Hepatocyte (in vitro differentiated cells): Measurements from ENCODE around the gene PLSCR4. TPM values are rescaled to one million over a fixed set of nuclear protein-coding genes. Genes with fewer than 3 reads are reported as not detected.
"Not testable (repeated sequence)": the region's sequence is repeated elsewhere in the genome, so short reads cannot be mapped to it uniquely, and the experiment has no call there.

ENCODE experiments used
- DNase-seq: peaks from one replicate; pipeline ENCODE4 v3.0.0-alpha.2; 2016; ENCODE audit warnings: low spot score
- H2AFZ ChIP-seq: fragments of 200-600 bp; sonication (generic); 2 replicates; pipeline ENCODE4 v1.6.0; 2016; ENCODE audit warnings: antibody characterized with exemption, mild to moderate bottlenecking
- H3K27ac ChIP-seq: fragments of 200-600 bp; sonication (generic); 2 replicates; pipeline ENCODE4 v1.5.1; 2016; ENCODE audit warnings: mild to moderate bottlenecking
- H3K27me3 ChIP-seq: fragments of 200-600 bp; sonication (generic); 2 replicates; pipeline ENCODE4 v1.6.1; 2016
- H3K36me3 ChIP-seq: fragments of 200-600 bp; sonication (generic); replicated peaks from 2 replicates; pipeline ENCODE4 v1.5.1; 2016; ENCODE audit warnings: low read depth; ENCODE audit not compliant: insufficient read depth
- H3K4me1 ChIP-seq: fragments of 200-600 bp; sonication (generic); 2 replicates; pipeline ENCODE4 v1.5.1; 2016; ENCODE audit warnings: mild to moderate bottlenecking, moderate library complexity; ENCODE audit not compliant: insufficient read depth
- H3K4me2 ChIP-seq: fragments of 200-600 bp; sonication (generic); 2 replicates; pipeline ENCODE4 v1.6.0; 2016
- H3K4me3 ChIP-seq: fragments of 200-600 bp; sonication (generic); 2 replicates; pipeline ENCODE4 v1.5.1; 2016; ENCODE audit warnings: mild to moderate bottlenecking
- H3K79me2 ChIP-seq: fragments of 200-600 bp; sonication (generic); 2 replicates; pipeline ENCODE4 v1.6.0; 2017; ENCODE audit warnings: mild to moderate bottlenecking
- H3K9me2 ChIP-seq: fragments of 200-600 bp; sonication (generic); replicated peaks from 2 replicates; pipeline ENCODE4 v1.6.0; 2017; ENCODE audit warnings: mild to moderate bottlenecking; ENCODE audit not compliant: insufficient read depth
- H3K9me3 ChIP-seq: fragments of 200-600 bp; sonication (generic); 2 replicates; pipeline ENCODE4 v1.5.1; 2016; ENCODE audit warnings: low read depth, mild to moderate bottlenecking
- H4K20me1 ChIP-seq: fragments of 200-600 bp; sonication (generic); 2 replicates; pipeline ENCODE4 v1.6.0; 2016; ENCODE audit warnings: mild to moderate bottlenecking; ENCODE audit not compliant: insufficient read depth, poor library complexity, severe bottlenecking
- EZH2 ChIP-seq: fragments of 200-600 bp; sonication (generic); IDR thresholded peaks from 2 replicates; pipeline ENCODE4 v1.6.1; 2016; ENCODE audit warnings: antibody characterized with exemption, mild to moderate bottlenecking, borderline replicate concordance
- EZH2phosphoT487 ChIP-seq: fragments of 200-600 bp; sonication (generic); IDR thresholded peaks from one replicate; pipeline ENCODE4 v1.6.1; 2018; ENCODE audit warnings: antibody characterized with exemption, mild to moderate bottlenecking, low read depth, moderate library complexity; ENCODE audit not compliant: unreplicated experiment, severe bottlenecking
- WGBS: methylation state at CpG from one replicate; pipeline ENCODE4 v1.1.6; 2016; ENCODE audit warnings: low lambda C conversion rate; ENCODE audit errors: missing lambda C conversion rate; 5-methylcytosine and 5-hydroxymethylcytosine counted together
- polyA plus RNA-seq: library from polyadenylated mRNA; unstranded; fragments of >200 nt; fragmentation: Nextera tagmentation; extraction: Ambion mirVana; gene quantifications from 2 replicates; pipeline ENCODE4 v1.2.1, GENCODE V29; 2016
- total RNA-seq: library from RNA; depleted of rRNA; stranded (reverse); fragments of >200 nt; gene quantifications from 2 replicates; pipeline ENCODE4 v1.2.3, GENCODE V29; 2014
- TF ChIP-seq, protein P1 (sequence below): fragments of 200-600 bp; sonication (generic); IDR thresholded peaks from 2 replicates; pipeline ENCODE4 v1.5.1; 2016; ENCODE audit warnings: antibody characterized with exemption, mild to moderate bottlenecking; ENCODE audit not compliant: poor library complexity

PLSCR4 gene
- total and polyA plus RNA-seq, 2 experiments from 2014 or later = 11.3 to 23.3 TPM

DNA sequence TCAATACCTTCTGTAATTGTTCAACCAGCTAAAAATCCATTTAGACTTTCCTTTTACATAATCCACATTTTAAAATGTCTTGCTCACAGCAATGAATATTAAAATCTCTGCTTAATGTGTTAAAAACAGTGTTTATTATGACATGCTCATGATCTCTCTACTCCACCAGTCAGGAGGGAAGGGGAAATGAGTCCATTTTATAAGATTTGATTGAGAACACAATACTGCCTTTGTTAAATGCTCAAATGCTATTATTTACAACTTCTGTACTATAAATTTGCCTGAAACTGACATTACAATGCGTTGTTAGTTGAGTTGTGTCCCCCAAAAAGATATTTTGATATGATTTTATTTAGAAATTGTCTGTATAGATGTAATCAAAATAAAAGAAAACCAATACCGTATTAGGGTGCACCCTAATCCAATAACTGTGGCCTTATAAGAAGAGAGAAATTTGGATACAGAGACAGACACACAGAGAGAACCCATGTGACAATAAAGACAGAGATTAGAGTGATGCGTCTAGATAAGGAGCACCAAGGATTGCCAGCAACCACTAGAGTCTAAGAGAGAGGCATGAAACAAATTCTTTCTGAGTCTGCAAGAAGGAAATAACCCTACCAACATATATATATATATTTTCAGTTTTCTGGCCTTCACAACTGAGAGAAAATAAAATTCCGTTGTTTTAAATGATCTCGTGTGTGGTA, 9.1 kb upstream of the PLSCR4 start:
- H3K4me3 ChIP-seq = no peak overlapping the region
- no peaks in the 10 kb centered on the region for H3K79me2 ChIP-seq
- no peak overlapping the region for H2AFZ ChIP-seq
- H3K4me1 ChIP-seq = no peaks in the 10 kb centered on the region
- no peaks in the 10 kb centered on the region for H3K9me3 ChIP-seq
- H3K36me3 ChIP-seq = no peaks in the 10 kb centered on the region
- no peak overlapping the region for H3K4me2 ChIP-seq
- DNase-seq = no peak
- H3K27ac ChIP-seq = no peak overlapping the region
- no peaks in the 10 kb centered on the region for H4K20me1 ChIP-seq
- no peaks in the 10 kb centered on the region for H3K9me2 ChIP-seq
- TF ChIP-seq EZH2 (no peak), EZH2phosphoT487 (no peak)
- TF ChIP-seq, protein P1, sequence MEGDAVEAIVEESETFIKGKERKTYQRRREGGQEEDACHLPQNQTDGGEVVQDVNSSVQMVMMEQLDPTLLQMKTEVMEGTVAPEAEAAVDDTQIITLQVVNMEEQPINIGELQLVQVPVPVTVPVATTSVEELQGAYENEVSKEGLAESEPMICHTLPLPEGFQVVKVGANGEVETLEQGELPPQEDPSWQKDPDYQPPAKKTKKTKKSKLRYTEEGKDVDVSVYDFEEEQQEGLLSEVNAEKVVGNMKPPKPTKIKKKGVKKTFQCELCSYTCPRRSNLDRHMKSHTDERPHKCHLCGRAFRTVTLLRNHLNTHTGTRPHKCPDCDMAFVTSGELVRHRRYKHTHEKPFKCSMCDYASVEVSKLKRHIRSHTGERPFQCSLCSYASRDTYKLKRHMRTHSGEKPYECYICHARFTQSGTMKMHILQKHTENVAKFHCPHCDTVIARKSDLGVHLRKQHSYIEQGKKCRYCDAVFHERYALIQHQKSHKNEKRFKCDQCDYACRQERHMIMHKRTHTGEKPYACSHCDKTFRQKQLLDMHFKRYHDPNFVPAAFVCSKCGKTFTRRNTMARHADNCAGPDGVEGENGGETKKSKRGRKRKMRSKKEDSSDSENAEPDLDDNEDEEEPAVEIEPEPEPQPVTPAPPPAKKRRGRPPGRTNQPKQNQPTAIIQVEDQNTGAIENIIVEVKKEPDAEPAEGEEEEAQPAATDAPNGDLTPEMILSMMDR = no peak
- H3K27me3 ChIP-seq = no peaks in the 10 kb centered on the region
- WGBS = 85% methylated on average over 5 of the region's 5 CpGs

DNA sequence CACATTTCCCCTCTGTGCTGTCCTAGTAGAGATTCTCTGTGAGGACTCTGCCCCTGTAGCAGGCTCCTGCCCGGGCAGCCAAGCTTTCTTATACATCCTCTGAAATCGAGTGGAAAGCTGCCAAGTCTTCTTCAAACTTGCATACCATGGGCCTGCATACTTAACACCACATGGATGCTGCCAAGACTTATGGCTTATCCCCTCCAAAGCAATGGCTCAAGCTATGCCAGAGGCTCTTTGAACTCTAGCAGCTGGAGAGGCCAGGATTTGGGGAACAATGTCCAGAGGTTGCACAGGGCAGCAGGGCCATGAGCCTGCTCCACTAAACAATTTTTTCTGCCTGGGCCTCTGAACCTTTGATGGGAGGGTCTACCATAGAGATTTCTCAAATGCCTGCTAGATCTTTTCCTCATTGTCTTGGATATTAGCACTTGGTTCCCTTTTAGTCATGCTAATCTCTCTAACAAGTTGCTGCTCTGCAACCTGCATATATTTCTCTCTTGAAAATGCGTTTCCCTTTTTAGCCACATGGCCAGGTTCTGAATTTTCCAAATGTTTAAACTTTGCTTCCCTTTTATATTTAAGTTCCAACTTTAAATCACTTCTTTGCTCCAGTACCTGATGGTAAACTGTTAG, 6.1 kb upstream of the PLSCR4 start:
- Histone ChIP-seq H3K9me2 (no peaks in the 10 kb centered on the region), H3K9me3 (no peaks in the 10 kb centered on the region), H3K4me3 (no peak overlapping the region), H3K27ac (no peak overlapping the region), H3K4me2 (no peak overlapping the region), H2AFZ (no peak overlapping the region), H3K79me2 (no peaks in the 10 kb centered on the region), H3K27me3 (no peaks in the 10 kb centered on the region), H3K4me1 (no peaks in the 10 kb centered on the region), H3K36me3 (no peaks in the 10 kb centered on the region), H4K20me1 (no peaks in the 10 kb centered on the region)
- peak; percentile 11 for DNase-seq
- WGBS = 77% methylated on average over 3 of the region's 3 CpGs
- TF ChIP-seq EZH2phosphoT487 (no peak), EZH2 (no peak)
- TF ChIP-seq, protein P1 = no peak

DNA sequence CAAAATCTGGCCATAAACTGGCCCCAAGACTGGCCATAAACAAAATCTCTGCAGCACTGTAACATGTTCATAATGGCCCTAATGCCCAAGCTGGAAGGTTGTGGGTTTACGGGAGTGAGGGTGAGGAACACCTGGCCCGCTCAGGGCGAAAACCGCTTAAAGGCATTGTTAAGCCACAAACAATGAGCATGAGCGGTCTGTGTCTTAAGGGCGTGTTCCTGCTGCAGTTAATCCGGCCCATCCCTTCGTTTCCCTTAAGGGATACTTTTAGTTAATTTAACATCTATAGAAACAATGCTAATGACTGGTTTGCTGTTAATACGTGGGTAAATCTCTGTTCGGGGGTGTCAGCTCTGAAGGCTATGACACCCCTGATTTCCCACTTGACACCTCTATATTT, 1.5 kb upstream of the PLSCR4 start:
- H3K27me3 ChIP-seq, DNase-seq, H3K4me2 ChIP-seq, H3K36me3 ChIP-seq, H3K4me3 ChIP-seq, H3K4me1 ChIP-seq, H2AFZ ChIP-seq, H4K20me1 ChIP-seq, H3K9me2 ChIP-seq, H3K9me3 ChIP-seq, H3K27ac ChIP-seq: not testable (repeated sequence)
- H3K79me2 ChIP-seq = peaks cover 18% of the 10 kb centered on the region
- 77% methylated on average over 10 of the region's 10 CpGs for WGBS

DNA sequence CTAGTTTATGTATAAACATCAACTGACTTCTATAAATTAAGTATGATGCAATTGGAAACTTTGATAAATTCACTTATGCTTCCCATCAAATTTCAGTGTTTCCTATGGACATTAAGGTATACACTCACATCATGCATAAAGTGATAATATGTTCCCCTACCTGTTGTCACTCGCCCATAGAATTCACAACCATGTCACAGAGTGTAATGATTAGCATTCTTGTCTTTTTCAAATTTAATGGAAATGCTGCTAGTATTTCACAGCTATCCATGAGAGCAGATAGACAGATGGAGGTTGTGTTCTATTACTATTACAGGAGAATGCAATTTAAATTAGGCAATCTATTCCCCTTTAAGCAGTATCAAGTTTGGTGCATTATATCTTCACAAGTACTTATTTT, 984 bp downstream of the PLSCR4 start:
- H3K36me3 ChIP-seq = no peaks in the 10 kb centered on the region
- H3K4me1 ChIP-seq = no peaks in the 10 kb centered on the region

More for the DNA sequence above, 984 bp downstream of the PLSCR4 start:
- Histone ChIP-seq H3K27me3 (no peaks in the 10 kb centered on the region), H4K20me1 (no peaks in the 10 kb centered on the region), H3K4me2 (peak overlapping the region; percentile 79), H3K4me3 (peak overlapping the region; percentile 95), H2AFZ (peak overlapping the region; percentile 97), H3K9me2 (no peaks in the 10 kb centered on the region), H3K27ac (no peak overlapping the region), H3K79me2 (peaks cover 21% of the 10 kb centered on the region), H3K9me3 (no peaks in the 10 kb centered on the region)
- DNase-seq = no peak
- TF ChIP-seq EZH2 (no peak), EZH2phosphoT487 (no peak)
- TF ChIP-seq, protein P1 = no peak
- 74% methylated on average over 1 of the region's 1 CpG for WGBS
